ENCODE data around the gene OR4D9.
A peak's percentile ranks its signal among the peaks of the same experiment; 100 is the strongest.
"Not testable (repeated sequence)": the region's sequence is repeated elsewhere in the genome, so short reads cannot be mapped to it uniquely, and the experiment has no call there.

The OR4D9 gene

GRCh38 chr11:59510941-59511589, at the start of gene OR4D9:
Gene OR4D9 (plus strand): TSS chr11:59511539. CDS start chr11:59514913, 3,374 bp downstream.
- DNase-seq, result no peak

- no peak for DNase-seq
Measured at GRCh38 chr11:59463190-59463641, 48.1 kb upstream of the OR4D9 start.

GRCh38 chr11:59473015-59473414, 38.3 kb upstream of the OR4D9 start, which contains the start of gene OR4D10:
Gene OR4D10 (plus strand): TSS chr11:59473315. CDS start chr11:59477430, 4,115 bp downstream.
- no peak for DNase-seq

- no peak for DNase-seq
Measured at GRCh38 chr11:59475176-59475575, 36.2 kb upstream of the OR4D9 start.

DNA sequence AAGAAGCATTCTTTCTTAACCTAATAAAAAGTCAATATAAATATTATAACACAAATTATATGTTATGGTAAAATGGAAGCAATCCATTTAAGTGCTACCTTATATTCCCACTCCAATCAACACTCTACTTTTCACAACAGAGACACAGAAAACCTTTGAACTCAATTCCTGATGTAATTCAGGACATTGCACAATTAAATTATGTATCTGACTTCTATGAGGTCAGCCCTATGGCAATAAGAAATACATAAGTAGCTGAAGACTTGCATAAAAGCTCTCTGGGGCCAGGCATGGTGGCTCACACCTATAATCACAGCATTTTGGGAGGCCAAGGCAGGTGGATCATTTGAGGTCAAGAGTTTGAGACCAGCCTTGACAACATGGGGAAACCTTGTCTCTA, 31.4 kb upstream of the OR4D9 start:
- no peak for DNase-seq

- DNase-seq, result no peak
Measured at GRCh38 chr11:59480359-59480758, 31.0 kb upstream of the OR4D9 start.

DNA sequence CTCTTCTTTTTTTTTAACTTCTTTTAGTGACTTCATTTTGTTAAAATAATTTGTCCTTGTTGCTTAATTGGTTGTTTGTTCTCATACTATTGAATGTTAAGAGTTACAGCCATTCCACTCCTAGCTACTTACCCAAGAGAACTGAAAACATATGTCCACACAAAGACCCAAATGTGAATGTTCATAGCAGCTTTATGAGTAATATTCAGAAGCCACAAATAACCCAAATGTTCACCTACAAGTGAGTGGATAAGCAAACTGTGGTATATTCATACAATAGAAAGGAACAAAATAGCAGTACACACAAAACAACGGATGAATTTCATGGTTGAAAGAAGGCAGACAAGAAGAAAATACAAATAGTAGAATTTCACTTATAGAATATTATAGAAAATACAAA, 9.4 kb upstream of the OR4D9 start:
- no peak for DNase-seq

- DNase-seq, result no peak
Measured at GRCh38 chr11:59503276-59503675, 8.1 kb upstream of the OR4D9 start, which contains the start of gene OR4D11. Gene OR4D11 (plus strand): TSS chr11:59503576. CDS start chr11:59503576, 0 bp downstream.

- no peak for DNase-seq
Measured at GRCh38 chr11:59511675-59512074, 336 bp downstream of the OR4D9 start.

- DNase-seq, result not testable (repeated sequence)
Measured at GRCh38 chr11:59520139-59520538, 8.8 kb downstream of the OR4D9 start.

DNA sequence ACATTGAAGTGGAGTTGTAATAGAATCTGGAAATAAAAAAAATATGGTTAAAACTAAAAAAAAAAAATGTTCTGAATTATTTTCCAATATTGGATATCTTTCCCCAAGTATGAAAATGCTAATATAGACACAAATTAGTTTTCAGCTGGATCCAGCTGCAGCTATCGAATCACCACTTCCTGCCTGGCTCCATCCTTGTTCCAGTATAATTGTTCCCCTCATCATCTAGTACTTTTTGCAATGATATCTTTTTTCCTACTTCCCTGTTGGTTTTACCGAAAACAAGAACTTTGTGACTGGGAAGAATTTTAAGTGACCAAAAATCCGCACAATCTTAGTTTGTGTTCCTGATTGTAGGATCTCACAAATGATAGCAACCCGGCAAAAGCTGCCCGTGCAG, 9.4 kb downstream of the OR4D9 start:
- DNase-seq, result no peak

- no peak for DNase-seq
Measured at GRCh38 chr11:59523541-59523940, 12.2 kb downstream of the OR4D9 start.

DNA sequence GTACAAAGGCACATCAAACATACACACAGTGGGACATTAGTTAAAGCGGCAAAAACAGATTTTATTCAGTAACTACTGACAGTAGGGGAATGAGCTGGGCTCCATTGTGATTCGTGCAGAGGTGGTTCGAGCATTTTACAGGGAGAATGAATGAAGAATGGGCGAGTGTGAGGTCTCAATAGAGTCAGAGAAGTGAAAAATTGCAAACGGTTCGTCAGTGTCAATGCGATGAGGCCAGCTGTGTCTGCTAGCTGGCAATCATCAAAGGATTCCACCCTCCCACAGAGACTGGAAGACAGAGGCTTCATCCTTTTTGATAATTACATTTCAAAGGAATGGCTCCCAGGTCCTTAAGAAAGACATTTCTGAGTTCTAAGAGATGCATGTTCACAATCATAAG, 17.4 kb downstream of the OR4D9 start:
- no peak for DNase-seq

- DNase-seq, result no peak
Measured at GRCh38 chr11:59532620-59533019, 21.3 kb downstream of the OR4D9 start.

DNA sequence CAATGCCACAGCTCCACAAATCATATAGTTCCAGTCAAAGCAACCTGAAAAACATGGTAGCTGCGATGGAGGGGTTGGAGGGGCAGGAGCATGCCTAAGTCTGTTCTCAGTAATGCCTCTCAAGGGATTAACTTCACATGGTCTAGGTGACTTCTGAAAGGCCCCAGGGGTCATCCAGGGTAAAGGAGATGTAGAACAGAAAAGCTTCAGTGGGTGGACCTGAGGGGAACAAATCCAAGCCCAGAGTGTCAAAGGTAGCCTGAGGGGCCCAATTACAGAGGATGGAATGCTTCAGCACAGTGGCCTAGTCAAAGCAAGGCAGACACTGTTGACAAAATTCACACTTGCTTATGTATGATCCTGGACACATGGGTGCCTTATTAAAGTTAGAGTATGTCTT, 23.3 kb downstream of the OR4D9 start:
- DNase-seq, result no peak

DNA sequence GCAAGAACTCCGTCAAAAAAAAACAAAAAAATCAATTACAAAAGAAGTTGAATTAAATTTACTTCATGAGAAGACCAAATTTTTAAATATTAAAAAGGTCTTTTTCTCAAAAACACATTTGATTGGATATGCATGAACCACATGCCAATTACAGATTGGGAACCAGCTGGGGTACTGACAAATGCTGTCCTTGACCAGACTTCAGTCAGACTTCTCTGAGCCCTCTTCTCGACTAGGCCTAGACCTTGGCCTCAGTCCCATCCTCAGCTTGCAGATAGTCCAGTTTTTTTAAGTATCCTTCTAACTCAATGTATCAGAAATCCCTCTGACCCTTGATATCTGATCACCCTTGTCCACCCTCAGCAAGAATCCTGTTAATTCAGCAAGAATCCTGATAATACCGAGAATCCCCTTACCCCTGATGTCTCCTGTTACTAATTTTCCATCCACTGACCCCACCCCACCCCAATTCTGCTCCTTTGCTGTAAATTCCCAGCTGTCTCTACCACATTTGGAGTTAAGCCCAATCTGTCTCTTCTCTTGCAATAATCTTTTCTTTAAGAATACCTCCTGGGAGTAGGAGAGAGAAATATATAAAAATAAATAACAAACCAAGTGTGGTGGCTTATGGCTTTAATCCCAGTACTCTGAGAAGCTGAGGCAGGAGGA, 30.9 kb downstream of the OR4D9 start:
- DNase-seq, result no peak

DNA sequence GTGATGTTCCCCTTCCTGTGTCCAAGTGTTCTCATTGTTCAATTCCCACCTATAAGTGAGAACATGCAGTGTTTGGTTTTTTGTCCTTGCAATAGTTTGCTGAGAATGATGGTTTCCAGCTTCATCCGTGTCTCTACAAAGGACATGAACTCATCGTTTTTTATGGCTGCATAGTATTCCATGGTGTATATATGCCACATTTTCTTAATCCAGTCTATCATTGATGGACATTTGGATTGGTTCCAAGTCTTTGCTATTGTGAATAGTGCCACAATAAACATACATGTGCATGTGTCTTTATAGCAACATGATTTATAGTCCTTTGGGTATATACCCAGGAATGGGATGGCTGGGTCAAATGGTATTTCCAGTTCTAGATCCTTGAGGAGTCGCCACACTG, 32.4 kb downstream of the OR4D9 start:
- not testable (repeated sequence) for DNase-seq

DNA sequence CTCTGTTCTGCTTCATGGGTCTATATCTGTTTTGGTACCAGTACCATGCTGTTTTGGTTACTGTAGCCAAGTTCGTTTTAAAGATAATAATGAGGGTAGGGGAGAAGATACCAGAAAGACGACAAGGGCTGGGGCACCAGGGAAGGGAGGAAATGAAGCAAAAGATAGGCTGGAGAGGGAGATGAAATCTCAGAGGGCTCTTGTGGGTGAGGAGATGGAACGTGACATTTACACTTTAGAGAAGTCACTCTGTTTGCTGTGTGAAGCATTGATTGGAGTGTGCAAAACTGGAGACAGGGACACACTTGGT, 33.5 kb downstream of the OR4D9 start:
- no peak for DNase-seq

DNA sequence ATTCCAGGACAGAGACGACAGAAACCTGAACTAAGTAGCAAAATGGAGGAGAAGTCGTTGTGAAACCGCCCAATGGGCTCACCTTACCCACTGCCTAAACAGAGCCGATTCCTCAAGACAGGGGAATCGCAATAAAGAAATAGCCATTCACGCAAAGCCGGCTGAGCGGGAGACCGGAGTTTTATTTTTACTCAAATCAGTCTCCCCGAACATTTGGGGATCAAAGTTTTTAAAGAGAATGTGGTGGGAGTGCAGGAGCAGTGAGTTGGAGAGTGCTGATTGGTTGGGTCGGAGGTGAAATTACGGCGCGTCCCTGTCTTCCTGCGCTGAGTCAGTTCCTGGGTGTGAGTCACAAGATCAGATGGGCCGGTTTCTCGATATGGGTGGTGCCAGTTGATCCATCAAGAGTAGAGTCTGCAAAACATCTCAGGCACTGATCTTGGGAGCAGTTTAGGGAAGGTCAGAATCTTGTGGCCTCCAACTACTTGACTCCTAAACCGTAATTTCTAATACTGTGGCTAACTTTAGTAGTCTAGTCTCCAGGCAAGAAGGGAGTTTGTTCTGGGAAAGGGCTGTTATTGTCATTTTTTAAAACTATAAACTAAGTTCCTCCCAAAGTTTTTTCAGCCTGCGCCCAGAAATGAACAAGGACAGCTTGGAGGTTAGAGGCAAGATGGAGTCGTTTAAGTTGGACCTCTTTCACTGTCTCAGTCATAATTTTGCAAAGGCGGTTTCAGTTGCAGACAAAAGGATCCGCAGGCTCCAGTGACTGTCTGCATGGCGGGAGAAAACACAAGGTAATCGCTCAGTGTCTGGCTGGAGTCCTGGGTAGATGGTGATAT, 34.1 kb downstream of the OR4D9 start:
- DNase-seq, result no peak

- not testable (repeated sequence) for DNase-seq
Measured at GRCh38 chr11:59547605-59548308, 36.4 kb downstream of the OR4D9 start.

GRCh38 chr11:59548309-59548656, 36.9 kb downstream of the OR4D9 start:
- no peak for DNase-seq

DNA sequence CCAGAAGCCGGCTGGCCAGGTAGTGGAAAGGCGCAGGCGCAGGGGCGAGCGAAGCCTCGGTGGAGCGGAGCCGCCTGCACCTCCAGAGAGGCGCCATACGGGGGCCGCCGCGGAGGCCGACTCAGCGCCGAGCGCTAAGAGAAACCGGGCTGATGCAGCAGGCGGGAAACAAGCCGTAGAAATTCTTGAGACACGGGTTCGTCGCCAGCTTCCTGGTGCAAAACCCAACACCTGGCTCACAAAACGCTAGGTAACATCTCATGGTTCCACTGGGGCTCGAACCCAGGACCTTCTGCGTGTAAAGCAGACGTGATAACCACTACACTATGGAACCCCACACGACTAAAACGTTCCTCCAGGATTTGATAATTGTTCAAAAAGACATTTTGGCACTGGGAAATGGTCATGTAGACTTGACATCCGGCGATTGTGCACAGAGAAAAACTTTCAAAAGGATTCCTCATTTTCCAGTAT, 39.1 kb downstream of the OR4D9 start:
- DNase-seq, result peak; percentile 83

Data from NCI-H2081 treated with DMSO at 0.1 percent for 48 hours (cell line).